Anterior cingulate cortex (tissue), 58 donors: ENCODE results near the gene STAP2.
"Not testable (repeated sequence)": the region's sequence is repeated elsewhere in the genome, so short reads cannot be mapped to it uniquely, and the experiment has no call there.

Source experiments
- DNase-seq, 58 donors: peaks; one replicate each; lab custom pipeline; 2025; lab: John Stamatoyannopoulos, UW

The STAP2 gene

DNA sequence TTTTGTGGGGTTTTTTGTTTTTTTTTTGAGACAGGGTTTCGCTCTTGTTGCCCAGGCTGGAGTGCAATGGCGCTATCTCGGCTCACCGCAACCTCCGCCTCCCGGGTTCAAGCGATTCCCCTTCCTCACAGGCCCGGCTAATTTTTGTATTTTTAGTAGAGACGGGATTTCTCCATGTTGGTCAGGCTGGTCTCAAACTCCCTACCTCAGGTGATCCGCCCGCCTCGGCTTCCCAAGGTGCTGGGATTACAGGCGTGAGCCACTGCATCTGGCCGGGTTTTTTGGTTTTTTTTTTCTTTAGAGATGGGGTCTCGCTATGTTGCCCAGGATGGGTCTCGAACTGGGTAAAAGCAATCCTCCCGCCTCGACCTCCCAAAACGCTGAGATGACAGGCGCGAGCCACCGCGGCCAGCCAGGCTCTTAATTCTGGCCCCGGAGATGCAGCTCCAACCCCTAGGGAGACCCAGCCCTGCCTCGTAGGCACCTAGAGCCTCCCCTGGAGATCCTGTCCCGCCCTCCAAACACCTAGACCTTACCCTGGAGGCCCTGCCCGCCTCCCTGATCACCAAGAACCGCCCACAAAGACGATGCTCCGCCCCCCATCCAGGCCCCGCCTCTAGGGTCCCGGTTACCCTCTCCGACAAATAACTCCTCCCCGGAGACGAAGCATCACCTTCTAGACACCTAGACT lies 9.5 kb downstream of the STAP2 start:
- DNase-seq, result not testable (repeated sequence)

DNA sequence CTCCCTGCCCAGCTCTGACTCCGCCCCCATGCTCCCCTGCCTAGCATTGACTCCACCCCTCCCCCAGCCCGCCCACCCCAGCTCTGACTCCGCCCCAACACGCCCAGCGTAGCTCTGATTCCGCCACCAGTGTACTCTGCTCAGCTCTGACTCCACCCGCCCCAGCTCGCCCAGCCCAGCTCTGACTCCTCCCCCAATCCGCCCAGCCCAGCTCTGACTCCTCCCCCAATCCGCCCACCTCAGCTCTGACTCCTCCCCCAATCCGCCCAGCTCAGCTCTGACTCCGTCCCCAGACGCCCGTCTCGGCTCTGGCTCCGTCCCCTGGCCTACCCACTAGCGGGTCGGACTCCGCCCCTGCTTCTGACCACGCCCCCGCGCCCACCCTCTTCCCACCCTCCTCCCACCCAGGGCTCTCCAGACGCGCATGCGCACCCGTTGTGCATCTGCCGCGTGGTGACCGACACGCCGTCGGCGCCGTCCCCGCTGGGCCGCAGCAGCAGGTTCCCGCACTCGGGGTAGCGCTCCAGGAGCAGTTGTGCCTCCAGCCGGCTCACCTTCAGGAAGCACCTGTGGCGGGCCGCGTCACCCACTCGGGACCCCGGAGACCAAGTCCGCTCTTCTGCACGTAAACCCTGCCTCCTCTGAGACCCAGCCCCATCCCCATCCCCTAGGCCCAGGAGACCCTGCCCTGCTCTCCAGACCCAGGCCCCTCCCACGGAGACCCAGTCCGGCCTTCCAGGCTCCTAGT lies 10.2 kb downstream of the STAP2 start:
- DNase-seq, result peak; percentile 57 to 100 (median 96)

GRCh38 chr19:4327877-4328242 lies 10.8 kb downstream of the STAP2 start:
- DNase-seq, result peak in 1 of 58 donors; percentile 61

- peak in 49 of 58 donors; percentile 10 to 87 (median 47) for DNase-seq
Measured at GRCh38 chr19:4327252-4327876, 11.3 kb downstream of the STAP2 start.

DNA sequence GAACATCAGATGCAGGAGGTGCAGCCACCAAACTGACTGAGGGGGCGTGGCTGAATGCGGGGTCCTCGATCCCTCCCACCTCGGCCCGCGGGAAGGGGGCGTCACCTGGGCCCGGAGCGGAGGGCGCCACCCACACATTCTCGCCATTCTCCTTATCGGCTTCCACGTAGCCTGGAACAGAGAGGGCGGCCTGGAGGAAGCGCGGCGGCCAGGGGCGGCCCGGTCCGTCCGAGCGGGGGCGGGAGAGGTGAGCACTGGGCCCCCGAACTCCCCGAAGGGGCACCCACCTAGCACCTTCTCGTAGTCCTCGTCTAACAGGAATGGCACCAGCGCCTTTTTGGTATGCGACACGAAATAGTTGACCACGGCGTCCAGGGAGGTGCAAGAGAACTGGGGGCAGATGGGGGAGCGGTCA lies 11.8 kb downstream of the STAP2 start:
- DNase-seq, result peak in 1 of 58 donors; percentile 42

- no peak for DNase-seq
Measured at GRCh38 chr19:4326215-4326836, 12.3 kb downstream of the STAP2 start.

DNA sequence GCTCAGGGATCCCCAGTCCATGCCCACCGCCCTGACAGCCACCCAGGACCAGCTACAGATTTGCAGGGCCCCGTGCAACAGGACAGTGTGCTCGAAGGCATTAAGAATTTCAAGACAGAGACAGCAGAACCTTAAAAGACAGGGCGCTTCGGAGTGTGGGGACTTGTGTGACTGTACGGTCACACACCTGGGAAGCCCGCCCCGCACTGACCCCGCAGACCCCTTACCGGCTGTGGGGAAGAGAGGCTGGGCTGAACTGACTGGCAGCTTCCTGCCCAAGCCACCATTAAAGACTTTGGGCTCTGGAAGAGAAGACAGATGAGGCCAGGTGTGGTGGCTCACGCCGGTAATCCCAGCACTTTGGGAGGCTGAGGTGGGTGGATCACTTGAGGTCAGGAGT lies 14.4 kb downstream of the STAP2 start:
- no peak for DNase-seq

GRCh38 chr19:4323692-4324091 lies 14.9 kb downstream of the STAP2 start:
- DNase-seq, result no peak

DNA sequence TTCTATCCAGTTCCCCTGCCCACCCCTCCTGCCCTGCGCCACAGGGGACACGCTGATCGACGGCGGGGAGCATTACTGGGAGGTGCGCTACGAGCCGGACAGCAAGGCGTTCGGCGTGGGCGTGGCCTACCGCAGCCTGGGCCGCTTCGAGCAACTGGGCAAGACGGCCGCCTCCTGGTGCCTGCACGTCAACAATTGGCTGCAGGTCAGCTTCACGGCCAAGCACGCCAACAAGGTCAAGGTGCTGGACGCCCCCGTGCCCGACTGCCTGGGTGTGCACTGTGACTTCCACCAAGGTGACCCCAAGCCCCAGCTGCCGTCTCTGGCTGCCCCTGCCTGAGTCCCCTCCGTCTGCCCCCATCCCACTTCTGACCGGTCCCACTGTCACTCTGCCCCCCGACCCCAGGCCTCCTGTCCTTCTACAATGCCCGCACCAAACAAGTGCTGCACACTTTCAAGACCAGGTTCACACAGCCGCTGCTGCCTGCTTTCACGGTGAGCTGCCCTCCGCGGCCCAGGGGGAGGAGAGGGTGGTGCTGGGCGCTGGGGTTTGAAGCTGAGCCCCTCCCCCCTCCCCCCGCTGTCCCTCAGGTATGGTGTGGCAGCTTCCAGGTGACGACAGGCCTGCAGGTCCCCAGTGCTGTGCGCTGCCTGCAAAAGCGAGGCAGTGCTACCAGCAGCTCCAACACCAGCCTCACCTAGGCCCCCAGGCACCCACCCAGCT lies 15.5 kb downstream of the STAP2 start:
- DNase-seq, result no peak

DNA sequence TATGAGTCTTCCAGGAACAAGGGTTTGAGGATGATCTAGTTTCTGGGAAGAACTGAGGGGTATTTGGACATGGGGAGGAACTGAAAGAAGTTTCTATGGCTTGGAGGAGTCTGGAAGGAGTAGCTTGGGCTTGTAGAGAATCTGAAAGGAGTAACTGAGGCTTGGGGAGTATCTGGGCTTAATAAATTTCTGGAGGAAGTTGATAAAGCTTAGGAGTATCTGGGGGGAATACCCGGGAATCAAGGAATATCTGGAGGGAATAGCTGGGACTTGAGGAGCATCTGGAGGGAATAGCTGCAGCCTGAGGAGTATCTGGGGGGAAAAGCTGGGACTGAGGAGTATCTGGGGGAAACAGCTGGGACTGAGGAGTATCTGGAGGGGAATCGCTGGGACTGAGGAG lies 18.2 kb downstream of the STAP2 start:
- DNase-seq, result no peak

GRCh38 chr19:4319067-4319718 lies 19.4 kb downstream of the STAP2 start:
- no peak for DNase-seq

DNA sequence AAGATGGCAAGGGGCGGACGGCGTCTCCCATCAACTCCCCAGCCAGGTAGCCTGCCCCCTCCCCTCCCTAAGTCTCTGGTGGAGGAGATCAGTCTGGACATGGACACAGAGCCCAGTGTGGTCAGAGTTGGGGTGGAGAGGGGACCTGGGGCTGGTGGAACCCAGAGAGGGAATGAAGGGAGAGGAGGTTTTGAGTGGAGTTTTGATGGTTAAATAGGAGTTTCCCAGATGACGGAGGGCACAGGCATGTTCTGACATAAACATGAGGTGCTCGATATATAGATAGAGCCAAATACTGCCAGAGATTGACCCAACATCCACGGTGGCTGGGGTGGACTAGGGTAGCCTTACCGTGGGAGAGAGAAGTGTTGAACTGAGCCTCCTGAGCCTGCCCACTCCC lies 20.2 kb downstream of the STAP2 start:
- no peak for DNase-seq

DNA sequence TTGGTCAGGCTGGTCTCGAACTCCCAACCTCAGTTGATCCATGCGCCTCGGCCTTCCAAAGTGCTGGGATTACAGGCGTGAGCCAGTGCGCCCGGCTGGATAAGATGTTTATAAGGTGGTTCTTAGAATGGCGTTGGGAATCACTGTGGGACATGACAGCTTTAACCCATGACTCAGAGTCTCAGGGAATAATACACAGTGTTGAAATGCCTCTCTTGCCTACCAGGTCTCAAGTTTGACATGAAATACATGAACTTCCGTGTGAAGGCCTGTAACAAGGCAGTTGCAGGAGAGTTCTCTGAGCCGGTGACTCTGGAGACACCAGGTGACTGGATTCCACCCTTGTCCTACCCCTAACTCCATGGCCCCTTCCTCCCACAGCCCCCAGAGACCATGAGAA lies 21.7 kb downstream of the STAP2 start:
- DNase-seq, result no peak

GRCh38 chr19:4313847-4314490 lies 24.7 kb downstream of the STAP2 start:
- DNase-seq, result no peak

DNA sequence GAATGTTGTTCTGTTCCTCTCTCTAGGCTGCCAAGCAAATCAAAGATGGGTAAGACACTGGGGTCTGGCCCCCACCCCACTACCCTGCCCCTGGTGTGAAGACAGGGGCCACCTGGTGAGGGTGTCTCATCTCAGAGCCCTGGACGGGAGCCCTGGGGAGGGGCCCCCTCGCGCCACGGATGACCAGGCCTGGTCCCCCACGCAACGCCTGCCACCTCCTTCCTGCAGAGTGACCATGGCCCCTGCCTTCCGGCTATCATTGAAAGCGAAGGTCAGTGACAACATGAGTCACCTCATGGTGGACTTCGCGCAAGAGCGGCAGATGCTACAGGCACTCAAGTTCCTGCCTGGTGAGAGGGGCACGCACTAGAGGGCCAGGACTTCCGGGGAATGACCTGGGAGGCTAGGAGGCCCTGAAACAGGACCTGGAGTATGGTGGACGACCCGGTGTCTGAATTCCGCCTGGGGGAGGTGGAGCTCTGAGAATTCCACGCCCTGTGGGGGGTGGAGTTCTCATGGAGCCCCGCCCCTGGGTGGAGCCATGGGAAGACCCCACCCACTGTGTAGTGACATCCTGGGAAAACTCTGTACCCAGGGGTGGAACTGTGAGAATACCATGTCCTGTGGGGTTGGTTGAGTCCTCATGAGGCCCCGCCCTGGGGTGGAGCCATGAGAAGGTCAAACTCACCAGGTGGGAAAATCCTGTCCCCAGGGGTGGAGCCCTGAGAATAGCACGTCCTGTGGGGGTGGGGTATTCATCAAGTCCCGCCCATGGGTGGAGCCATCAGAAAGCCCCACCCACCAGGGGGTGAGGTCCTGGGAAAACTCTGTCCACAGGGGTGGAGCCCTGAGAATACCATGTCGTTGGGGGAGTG lies 28.1 kb downstream of the STAP2 start:
- DNase-seq, result no peak

DNA sequence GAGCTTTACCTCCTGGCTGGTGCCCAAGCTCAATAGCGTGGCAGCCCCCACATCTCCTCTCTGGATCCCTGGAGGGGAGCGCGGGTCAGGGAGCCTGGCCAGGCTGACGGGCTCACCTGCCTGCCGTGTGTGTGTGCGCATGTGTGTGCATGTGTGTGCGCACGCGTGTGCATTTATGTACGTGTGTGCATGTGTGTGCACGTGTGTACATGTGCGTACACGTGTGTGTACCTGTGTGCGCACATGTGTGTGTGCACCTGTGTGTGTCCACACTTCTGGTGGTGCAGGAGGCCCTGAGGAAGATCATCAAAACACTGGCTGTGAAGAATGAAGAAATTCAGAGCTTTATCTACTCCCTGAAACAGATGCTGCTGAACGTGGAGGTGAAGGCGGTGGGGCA lies 33.0 kb downstream of the STAP2 start:
- no peak for DNase-seq

DNA sequence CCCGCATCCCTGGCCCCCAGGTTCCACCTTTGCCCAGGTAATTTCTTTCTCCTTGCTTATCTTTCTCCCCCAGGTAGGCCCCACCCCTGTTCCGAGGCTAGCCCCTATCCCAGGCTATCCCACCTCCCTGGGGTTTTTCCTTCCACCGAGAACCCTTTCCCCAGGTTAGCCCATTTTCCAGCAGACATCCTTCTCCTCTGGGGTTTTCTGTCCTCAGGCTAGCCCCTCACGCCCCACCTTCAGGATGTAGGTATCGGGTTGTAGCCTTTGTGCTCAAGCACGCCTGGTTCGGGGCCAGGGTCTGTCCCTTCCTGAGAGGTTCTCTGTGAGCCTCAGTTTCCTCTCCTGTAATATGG lies 33.4 kb downstream of the STAP2 start:
- no peak for DNase-seq

DNA sequence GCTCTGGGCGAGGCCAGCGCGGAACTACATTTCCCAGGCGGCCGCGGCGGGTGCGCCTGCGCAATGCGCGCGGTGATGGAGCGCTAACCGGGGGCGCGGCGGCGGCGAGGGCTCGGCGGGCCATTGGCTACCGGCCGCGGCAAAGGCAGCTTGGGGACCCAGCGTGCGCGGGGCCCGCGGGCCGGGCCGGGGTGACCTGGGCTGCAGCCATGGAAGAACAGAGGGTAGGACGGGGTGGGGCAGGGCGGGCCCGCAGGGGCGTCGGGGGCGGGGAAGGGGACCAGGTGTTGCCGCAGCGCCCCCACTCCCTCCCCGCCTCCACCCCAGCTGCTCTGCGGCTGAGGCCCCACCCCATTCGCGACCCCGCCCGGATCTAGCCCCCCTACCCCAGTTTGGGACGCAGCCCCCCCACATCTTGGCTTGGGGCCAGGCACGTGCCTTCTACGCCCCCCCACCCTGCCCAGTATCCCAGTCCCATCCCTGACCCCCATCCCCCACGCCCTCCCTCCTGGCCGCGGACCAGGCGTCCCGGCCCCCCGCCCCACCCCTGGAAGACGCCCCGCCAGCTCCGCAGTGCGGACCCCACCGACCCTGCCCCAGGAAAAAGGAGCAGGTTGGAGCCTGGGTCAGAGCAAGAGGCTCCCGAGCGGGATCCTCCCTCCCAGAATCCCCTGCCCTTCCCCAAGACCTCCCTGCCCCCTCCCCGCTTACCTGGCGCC lies 33.9 kb downstream of the STAP2 start, which contains the start of gene FSD1:
Gene FSD1 (plus strand): TSS at position 61 of the 719 bp plus-strand sequence. CDS start 149 bp downstream, at position 210.
- peak in 39 of 58 donors; percentile 5 to 69 (median 25) for DNase-seq
